Stimulated activated naive B cell treated with anti-CD40 and anti-IgM and Interleukin-4, amounts not matched to agents 10 μg/mL and 1 μg/mL and 100 μg/mL, for 72 hours (primary cell): ENCODE results near the gene PTPRD.

Experiments used
- ATAC-seq, 2 donors: fragments of 150-1000 bp; cut with Tn5 transposase; replicated peaks; 2 replicates each; pipeline ENCODE4 v1.10.0; 2021; ENCODE audit warnings: moderate library complexity in 1 of 2
- DNase-seq: peaks from one replicate; pipeline ENCODE4 v3.0.0; 2021
- H3K27ac Mint-ChIP-seq: one replicate; pipeline ENCODE4 v1.8.0; 2022; ENCODE audit warnings: mild to moderate bottlenecking, mixed read lengths
- H3K27me3 Mint-ChIP-seq, 2 donors: one replicate each; pipeline ENCODE4 v1.8.0; 2022; ENCODE audit warnings: mixed read lengths in 2 of 2
- H3K36me3 Mint-ChIP-seq, 2 donors: one replicate each; pipeline ENCODE4 v1.8.0; 2022; ENCODE audit warnings: mixed read lengths in 2 of 2, mild to moderate bottlenecking in 1 of 2
- H3K4me1 Mint-ChIP-seq, 2 donors: one replicate each; pipeline ENCODE4 v1.8.0; 2022; ENCODE audit warnings: mixed read lengths in 2 of 2, mild to moderate bottlenecking in 1 of 2
- H3K4me3 Mint-ChIP-seq, 2 donors: one replicate each; pipeline ENCODE4 v1.8.0; 2022; ENCODE audit warnings: mild to moderate bottlenecking in 2 of 2, mixed read lengths in 2 of 2, moderate library complexity in 1 of 2
- H3K9me3 Mint-ChIP-seq, 2 donors: one replicate each; pipeline ENCODE4 v1.8.0; 2022; ENCODE audit warnings: mixed read lengths in 2 of 2, mild to moderate bottlenecking in 1 of 2

The PTPRD gene

DNA sequence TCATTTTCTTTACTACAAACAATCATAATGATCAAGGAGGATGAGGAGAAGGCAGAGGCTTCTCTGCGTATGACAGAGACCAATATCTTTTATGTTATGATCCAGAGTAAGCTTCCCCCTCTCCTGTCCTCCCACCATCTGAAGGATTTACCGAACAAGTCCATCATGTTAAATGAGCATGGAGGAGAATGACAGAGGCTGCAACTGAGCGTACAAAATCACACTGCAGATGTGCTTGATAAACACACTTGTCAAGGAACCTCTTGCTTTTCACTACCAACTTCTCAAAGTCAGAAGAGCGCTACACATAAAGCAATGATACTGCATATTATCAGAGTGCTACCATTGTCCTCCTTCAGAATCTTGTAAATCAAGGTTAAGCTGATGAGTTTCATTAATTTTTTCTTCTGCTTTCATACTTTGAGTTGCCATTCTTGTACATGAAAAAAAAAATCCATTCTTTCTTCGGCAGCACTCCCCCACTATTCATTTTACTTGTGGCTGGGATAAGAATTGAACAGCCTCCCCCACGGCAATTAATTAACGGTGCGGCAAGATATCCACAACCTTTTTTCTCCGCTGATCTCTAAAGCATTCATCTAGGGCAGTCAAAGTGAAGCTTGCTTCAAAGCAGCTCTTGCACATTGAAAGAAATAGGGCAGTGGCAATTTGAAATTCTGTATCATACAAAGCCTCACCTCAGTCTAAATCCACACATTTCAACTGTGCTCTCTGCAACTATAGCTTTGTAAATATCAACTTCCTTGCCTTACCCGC is 2139.4 kb downstream of the PTPRD start:
- H3K4me3 Mint-ChIP-seq: no peak overlapping the region
- H3K9me3 Mint-ChIP-seq: no peaks in the 10 kb centered on the region
- H3K36me3 Mint-ChIP-seq: no peaks in the 10 kb centered on the region
- no peaks in the 10 kb centered on the region for H3K27me3 Mint-ChIP-seq
- H3K4me1 Mint-ChIP-seq: no peaks in the 10 kb centered on the region
- ATAC-seq (no peak), DNase-seq (no peak)
- H3K27ac Mint-ChIP-seq: no peak overlapping the region

GRCh38 chr9:8468045-8468637 is 2144.7 kb downstream of the PTPRD start:
- no peak overlapping the region for H3K27ac Mint-ChIP-seq
- no peak overlapping the region for H3K4me3 Mint-ChIP-seq
- no peaks in the 10 kb centered on the region for H3K9me3 Mint-ChIP-seq
- no peaks in the 10 kb centered on the region for H3K36me3 Mint-ChIP-seq
- no peak for ATAC-seq
- H3K4me1 Mint-ChIP-seq: no peaks in the 10 kb centered on the region
- no peak for DNase-seq
- no peaks in the 10 kb centered on the region for H3K27me3 Mint-ChIP-seq

DNA sequence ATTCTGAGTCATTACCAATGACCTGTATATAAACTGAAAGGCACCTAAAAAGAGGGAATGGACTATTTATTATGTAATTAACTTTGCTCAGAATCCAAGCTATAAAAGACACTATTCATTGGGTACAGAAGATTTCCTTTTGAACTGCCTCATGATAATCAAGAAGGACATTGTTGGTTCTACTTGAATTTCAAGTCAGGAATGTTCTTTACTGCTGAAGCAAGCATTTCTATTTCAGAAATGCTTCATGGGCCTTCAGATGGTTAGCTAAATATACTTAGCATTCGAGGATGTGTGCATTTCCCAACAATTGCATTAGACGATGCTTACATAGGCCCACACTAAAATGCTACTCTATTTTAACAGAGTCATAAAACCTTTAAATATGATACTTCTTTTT is 2155.0 kb downstream of the PTPRD start:
- ATAC-seq: no peak
- Mint-ChIP-seq H3K4me1 (no peaks in the 10 kb centered on the region), H3K27me3 (no peaks in the 10 kb centered on the region), H3K9me3 (no peaks in the 10 kb centered on the region), H3K4me3 (no peak overlapping the region), H3K36me3 (no peaks in the 10 kb centered on the region), H3K27ac (no peak overlapping the region)
- DNase-seq: no peak

GRCh38 chr9:8457055-8457454 is 2155.7 kb downstream of the PTPRD start:
- Mint-ChIP-seq H3K27me3 (no peaks in the 10 kb centered on the region), H3K36me3 (no peaks in the 10 kb centered on the region), H3K27ac (no peak overlapping the region), H3K9me3 (no peaks in the 10 kb centered on the region), H3K4me1 (no peaks in the 10 kb centered on the region), H3K4me3 (no peak overlapping the region)
- DNase-seq: no peak
- ATAC-seq: no peak

DNA sequence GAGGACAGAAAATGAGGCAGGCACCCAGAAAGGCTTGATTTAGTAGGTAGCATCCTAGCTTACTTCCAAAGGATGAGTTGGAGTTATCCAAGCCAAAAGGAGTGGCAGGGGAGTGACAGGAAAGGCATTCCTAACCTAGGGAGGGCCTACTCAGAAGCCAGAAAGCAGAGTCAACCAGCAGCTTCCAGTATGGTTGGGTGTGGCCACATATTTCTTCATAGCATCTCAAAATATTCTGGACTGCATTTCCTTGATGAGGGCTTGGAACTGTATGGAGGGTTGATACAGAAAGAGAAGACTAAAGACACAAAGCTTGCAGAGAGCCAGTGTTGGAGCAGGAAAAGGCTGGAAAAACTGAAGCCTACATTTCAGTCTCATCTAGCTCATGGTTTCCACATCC is 2156.5 kb downstream of the PTPRD start:
- no peak for DNase-seq
- Mint-ChIP-seq H3K4me3 (no peak overlapping the region), H3K9me3 (no peaks in the 10 kb centered on the region), H3K27ac (no peak overlapping the region), H3K27me3 (no peaks in the 10 kb centered on the region), H3K4me1 (no peaks in the 10 kb centered on the region), H3K36me3 (no peaks in the 10 kb centered on the region)
- ATAC-seq: no peak

DNA sequence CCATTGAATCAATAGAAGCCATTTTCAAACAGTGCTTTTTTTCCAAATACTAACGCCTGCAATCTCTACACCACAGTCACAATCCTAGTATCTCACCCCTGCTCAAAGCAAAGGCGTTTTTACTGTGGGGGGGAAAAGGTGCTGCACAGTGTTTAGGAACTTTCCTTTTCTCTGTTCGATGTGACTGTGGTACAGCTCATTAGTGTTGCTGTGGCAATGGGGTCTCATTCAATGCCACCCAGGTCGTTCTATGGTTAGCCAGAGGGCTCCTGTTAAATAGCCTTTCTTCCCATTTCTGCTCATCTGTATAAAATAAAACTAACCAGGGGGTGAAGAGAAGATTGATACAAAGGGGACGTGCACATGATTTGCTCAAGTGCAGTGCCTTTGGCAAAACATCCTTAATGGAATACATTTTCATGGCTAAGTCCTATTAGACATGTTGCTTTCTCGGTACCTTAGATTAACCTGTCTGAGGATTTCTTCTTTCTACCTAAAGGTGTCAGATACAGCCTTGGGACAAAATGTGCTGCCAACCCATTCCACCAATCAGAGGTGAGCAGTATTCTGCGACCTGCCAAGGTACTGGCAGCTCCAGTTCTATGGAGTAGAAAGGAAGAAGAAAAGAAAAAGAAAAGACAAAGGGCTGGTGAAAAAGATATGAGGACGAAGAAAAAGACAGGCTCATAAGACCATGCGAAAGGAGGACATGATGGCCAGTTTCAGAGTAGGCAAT is 2161.8 kb downstream of the PTPRD start:
- ATAC-seq: no peak
- Mint-ChIP-seq H3K4me1 (no peaks in the 10 kb centered on the region), H3K27ac (no peak overlapping the region), H3K36me3 (no peaks in the 10 kb centered on the region), H3K27me3 (no peaks in the 10 kb centered on the region), H3K4me3 (no peak overlapping the region), H3K9me3 (no peaks in the 10 kb centered on the region)
- DNase-seq: no peak

- no peaks in the 10 kb centered on the region for H3K9me3 Mint-ChIP-seq
- H3K4me1 Mint-ChIP-seq: no peaks in the 10 kb centered on the region
- DNase-seq (no peak), ATAC-seq (no peak)
- H3K4me3 Mint-ChIP-seq: no peak overlapping the region
- H3K27ac Mint-ChIP-seq: no peak overlapping the region
- no peaks in the 10 kb centered on the region for H3K36me3 Mint-ChIP-seq
- H3K27me3 Mint-ChIP-seq: no peaks in the 10 kb centered on the region
These were observed 2164.6 kb downstream of the PTPRD start for GRCh38 chr9:8448226-8448625.

GRCh38 chr9:8447601-8448000 is 2165.2 kb downstream of the PTPRD start:
- ATAC-seq: no peak
- H3K27me3 Mint-ChIP-seq: no peaks in the 10 kb centered on the region
- H3K36me3 Mint-ChIP-seq: no peaks in the 10 kb centered on the region
- DNase-seq: no peak
- no peak overlapping the region for H3K27ac Mint-ChIP-seq
- no peaks in the 10 kb centered on the region for H3K4me1 Mint-ChIP-seq
- no peaks in the 10 kb centered on the region for H3K9me3 Mint-ChIP-seq
- H3K4me3 Mint-ChIP-seq: no peak overlapping the region

DNA sequence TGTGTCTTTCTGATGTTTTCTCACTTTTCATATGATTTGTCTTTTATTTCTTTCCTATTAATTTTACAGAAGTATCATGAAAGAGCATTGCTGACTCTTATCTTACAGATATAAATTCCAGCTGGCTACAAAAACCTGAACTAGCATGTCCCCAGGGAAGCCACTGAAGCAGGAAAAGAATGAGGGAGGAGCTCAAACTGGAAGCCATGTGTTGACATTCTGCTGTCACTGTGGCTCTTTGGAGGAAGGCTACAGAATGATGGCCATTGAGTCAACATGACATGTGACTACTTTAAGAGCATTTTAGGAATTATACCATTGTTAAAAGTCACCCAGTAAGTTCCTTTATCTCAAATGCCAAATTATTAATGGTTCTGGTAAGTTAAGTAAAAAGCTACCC is 2174.9 kb downstream of the PTPRD start:
- DNase-seq: no peak
- H3K4me3 Mint-ChIP-seq: no peak overlapping the region
- peaks cover 0 to 2% of the 10 kb centered on the region in 2 donors for H3K9me3 Mint-ChIP-seq

GRCh38 chr9:8437259-8437658 is 2175.5 kb downstream of the PTPRD start:
- H3K4me1 Mint-ChIP-seq: peaks cover 7 to 10% of the 10 kb centered on the region in 2 donors
- no peak for DNase-seq
- no peaks in the 10 kb centered on the region for H3K36me3 Mint-ChIP-seq
- no peak overlapping the region for H3K4me3 Mint-ChIP-seq
- H3K9me3 Mint-ChIP-seq: peaks cover 0 to 2% of the 10 kb centered on the region in 2 donors
- H3K27ac Mint-ChIP-seq: no peak overlapping the region
- H3K27me3 Mint-ChIP-seq: no peaks in the 10 kb centered on the region
- ATAC-seq: peak in 1 of 2 donors; percentile 18

More for the DNA sequence above, 2174.9 kb downstream of the PTPRD start:
- Mint-ChIP-seq H3K36me3 (no peaks in the 10 kb centered on the region), H3K27me3 (no peaks in the 10 kb centered on the region), H3K27ac (no peak overlapping the region), H3K4me1 (peaks cover 5 to 7% of the 10 kb centered on the region in 2 donors)
- ATAC-seq: no peak

DNA sequence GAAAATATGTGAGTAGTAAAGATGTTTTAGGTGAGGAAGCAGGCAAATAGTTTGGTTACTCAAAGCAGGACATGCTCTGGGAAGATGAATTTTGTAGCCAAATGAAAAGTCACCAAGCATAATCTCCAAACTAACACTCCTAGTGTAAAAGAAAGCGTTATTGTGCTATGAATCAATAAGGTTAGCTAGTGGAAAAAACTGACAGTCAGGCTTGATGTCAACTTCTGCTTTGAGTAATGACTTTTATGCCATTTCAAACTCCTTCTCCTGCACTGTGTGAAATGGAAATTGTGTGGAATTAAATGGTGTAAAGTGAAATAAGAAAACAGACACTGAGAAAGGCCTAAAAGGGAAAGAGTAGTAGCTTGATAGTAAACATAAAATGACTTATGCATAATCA is 2176.0 kb downstream of the PTPRD start:
- H3K27ac Mint-ChIP-seq: peak overlapping the region; percentile 70
- DNase-seq (no peak), ATAC-seq (peak; percentile 59 to 82)
- peaks cover 7 to 14% of the 10 kb centered on the region in 2 donors for H3K4me1 Mint-ChIP-seq
- no peaks in the 10 kb centered on the region for H3K27me3 Mint-ChIP-seq
- H3K36me3 Mint-ChIP-seq: no peaks in the 10 kb centered on the region
- H3K4me3 Mint-ChIP-seq: no peak overlapping the region
- peaks cover 0 to 2% of the 10 kb centered on the region in 2 donors for H3K9me3 Mint-ChIP-seq

- ATAC-seq (no peak), DNase-seq (no peak)
- Mint-ChIP-seq H3K27ac (no peak overlapping the region), H3K4me1 (peaks cover 7 to 14% of the 10 kb centered on the region in 2 donors), H3K9me3 (peaks cover 0 to 2% of the 10 kb centered on the region in 2 donors), H3K4me3 (no peak overlapping the region), H3K36me3 (no peaks in the 10 kb centered on the region), H3K27me3 (no peaks in the 10 kb centered on the region)
These were observed 2178.2 kb downstream of the PTPRD start for GRCh38 chr9:8434621-8435020.

- ATAC-seq: no peak
- Mint-ChIP-seq H3K27ac (no peak overlapping the region), H3K4me3 (no peak overlapping the region), H3K4me1 (peaks cover 16 to 30% of the 10 kb centered on the region in 2 donors), H3K36me3 (no peaks in the 10 kb centered on the region), H3K9me3 (no peaks in the 10 kb centered on the region), H3K27me3 (no peaks in the 10 kb centered on the region)
- DNase-seq: no peak
These were observed 2180.6 kb downstream of the PTPRD start for GRCh38 chr9:8432224-8432623.

DNA sequence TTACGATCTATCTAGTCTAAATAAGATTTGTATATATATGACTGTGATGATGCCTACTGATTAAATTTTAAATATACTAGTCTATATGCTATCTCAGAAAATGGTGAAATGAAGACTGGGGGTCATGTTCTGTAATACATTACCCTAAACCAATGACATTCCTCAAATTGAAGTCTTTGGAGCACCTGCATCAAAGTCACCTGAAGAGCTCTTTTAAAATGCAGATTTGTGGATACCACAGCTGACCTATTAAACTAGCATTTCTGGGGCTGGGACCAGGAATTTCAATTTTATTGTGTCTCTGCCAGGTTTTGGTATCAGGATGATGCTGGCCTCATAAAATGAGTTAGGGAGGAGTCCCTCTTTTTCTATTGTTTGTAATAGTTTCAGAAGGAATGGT is 2181.3 kb downstream of the PTPRD start:
- Mint-ChIP-seq H3K36me3 (no peaks in the 10 kb centered on the region), H3K4me3 (no peak overlapping the region), H3K27me3 (no peaks in the 10 kb centered on the region), H3K4me1 (peaks cover 15 to 24% of the 10 kb centered on the region in 2 donors), H3K27ac (no peak overlapping the region), H3K9me3 (no peaks in the 10 kb centered on the region)
- DNase-seq (no peak), ATAC-seq (no peak)

DNA sequence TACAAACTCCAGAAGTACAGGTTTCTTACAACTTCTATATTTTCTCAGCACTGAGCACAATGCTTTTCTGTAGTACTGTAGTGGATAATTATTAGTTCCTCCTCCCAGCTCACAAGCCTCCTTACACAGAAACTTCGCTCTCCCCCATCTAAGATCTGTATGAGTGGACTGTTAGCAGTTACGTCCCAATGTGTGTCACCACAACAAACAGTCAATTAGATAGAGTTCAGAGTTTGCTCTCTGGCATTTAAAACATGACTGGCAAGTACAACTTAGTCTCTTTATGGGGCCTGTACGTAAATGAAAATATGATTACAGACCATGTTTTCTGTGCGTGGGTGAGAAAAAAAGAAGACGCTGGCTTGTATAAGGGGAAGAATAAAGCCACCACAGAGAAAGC is 2181.9 kb downstream of the PTPRD start:
- no peaks in the 10 kb centered on the region for H3K36me3 Mint-ChIP-seq
- no peaks in the 10 kb centered on the region for H3K9me3 Mint-ChIP-seq
- no peak overlapping the region for H3K27ac Mint-ChIP-seq
- peaks cover 15 to 23% of the 10 kb centered on the region in 2 donors for H3K4me1 Mint-ChIP-seq
- no peak for DNase-seq
- ATAC-seq: no peak
- H3K27me3 Mint-ChIP-seq: no peaks in the 10 kb centered on the region
- H3K4me3 Mint-ChIP-seq: no peak overlapping the region
